Activated T-cell treated with anti-CD3 and anti-CD28 coated beads for 48 hours (primary cell): ENCODE measurements around the gene PIK3CB.
"Not testable (repeated sequence)": the region's sequence is repeated elsewhere in the genome, so short reads cannot be mapped to it uniquely, and the experiment has no call there.

Experiments
- DNase-seq: peaks from one replicate; pipeline ENCODE4 v3.0.0-alpha.2; 2020; ENCODE audit warnings: low read depth

Gene PIK3CB

DNA sequence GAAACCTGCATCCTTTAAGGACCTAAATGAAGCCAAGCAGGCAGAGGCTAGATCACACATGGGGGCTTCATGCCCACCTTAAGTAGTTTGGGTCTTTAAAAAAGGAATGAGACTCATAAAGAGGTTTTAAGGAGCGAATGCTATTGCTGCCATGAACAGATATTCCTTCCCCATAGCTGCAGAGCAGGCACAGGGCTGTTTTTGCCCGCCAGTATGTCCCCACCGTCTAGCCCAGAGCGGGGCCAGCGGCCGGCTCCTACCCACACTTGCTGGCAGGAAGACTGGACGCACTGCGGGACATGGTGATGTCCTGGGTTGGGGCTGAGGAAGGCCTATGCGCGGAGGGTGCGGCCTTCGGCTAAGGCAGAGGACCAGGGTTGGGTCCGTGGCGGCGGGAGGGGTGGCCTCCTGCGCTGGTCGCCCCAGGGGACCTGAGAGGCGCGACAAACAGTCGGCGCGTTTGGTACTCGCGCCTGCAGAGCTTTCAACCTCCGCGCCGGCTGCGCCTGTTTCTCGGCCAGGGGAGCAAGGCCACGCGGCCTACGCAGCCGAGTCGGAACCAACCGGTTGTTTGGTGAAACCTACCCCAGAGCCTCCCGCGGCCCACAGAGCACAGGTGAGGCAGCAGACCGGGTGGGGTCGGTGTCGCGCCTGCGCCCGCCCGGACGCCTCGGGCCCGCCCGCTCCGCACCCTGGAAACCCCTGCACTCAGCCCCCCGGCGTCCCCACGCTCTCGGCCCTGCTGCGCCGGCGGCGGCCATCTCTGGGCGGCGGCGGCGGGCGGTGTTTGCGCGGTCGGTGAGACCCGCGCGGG, 226.2 kb downstream of the PIK3CB start, which contains the start of gene FAIM:
Gene FAIM (plus strand): TSS at position 450 of the 814 bp plus-strand sequence. CDS start 10,956 bp downstream, outside the sequence.
- DNase-seq, result peak; percentile 61

DNA sequence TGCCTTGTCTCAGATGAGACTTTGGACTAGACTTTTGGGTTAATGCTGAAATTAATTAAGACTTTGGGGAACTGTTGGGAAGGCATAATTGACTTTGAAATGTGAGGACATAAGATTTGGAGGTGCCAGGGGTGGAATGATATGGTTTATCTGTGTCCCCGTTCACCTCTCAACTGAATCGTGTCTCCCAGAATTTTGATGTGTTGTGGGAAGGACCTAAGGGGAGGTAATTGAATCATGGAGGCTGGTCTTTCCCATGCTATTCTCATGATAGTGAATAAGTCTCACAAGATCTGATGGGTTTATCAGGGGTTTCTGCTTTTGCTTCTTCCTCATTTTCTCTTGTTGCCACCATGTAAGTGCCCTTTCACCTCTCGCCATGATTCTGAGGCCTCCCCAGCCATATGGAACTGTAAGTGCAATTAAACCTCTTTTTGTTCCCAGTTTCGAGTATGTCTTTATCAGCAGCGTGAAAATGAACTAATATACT, 230.6 kb downstream of the PIK3CB start:
- not testable (repeated sequence) for DNase-seq
